ENCODE measurements around the gene AACS. TPM values are rescaled to one million over a fixed set of nuclear protein-coding genes. Genes with fewer than 3 reads are reported as not detected.
A peak's percentile ranks its signal among the peaks of the same experiment; 100 is the strongest.
"Not testable (repeated sequence)": the region's sequence is repeated elsewhere in the genome, so short reads cannot be mapped to it uniquely, and the experiment has no call there.

Gene AACS
- total RNA-seq, 1 experiment from 2014 or later: 18.1 TPM

DNA sequence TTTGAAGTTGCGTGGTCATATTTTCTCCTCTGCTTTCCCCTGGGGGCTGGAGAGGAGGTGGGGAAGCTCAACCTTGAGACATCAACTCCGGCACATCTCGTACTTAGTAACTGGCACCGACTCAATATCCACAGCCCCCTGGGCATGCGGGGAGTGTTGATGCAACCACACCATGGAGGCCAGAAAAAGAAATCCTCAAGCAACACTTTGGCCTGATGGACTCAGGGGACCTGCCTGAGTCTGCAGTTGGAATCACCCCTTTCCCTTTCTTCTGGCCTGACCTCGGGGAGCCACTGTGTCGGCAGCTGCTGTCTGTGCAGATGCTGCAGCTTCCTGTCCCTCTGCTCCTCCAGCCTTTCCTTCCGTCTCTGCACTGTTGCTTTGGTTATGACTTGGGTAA lies 11.4 kb upstream of the AACS start:
- no peak for DNase-seq (ENCODE audit: extremely low read depth, low read depth)

- no peak for DNase-seq (ENCODE audit: extremely low read depth, low read depth)
These were observed 9.6 kb upstream of the AACS start for GRCh38 chr12:125055591-125055990.

DNA sequence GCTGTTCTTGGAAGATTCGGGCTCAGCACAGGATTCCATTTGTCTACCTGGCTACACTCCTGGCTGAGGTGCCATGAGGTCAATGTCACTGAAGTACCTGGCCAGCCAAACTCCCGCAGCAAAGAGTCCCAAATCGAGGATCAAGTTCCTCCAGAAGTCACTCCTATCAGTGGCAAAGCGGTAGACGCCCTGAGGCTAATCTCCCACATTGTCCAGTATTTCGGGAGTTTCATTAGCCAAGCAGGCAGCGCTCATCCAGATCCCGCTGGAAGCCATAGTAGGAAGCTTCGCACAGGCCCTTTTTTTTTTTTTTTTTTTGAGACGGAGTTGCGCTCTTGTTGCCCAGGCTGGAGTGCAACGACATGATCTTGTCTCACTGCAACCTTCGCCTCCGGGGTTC lies 8.9 kb upstream of the AACS start:
- no peak for DNase-seq (ENCODE audit: extremely low read depth, low read depth)

DNA sequence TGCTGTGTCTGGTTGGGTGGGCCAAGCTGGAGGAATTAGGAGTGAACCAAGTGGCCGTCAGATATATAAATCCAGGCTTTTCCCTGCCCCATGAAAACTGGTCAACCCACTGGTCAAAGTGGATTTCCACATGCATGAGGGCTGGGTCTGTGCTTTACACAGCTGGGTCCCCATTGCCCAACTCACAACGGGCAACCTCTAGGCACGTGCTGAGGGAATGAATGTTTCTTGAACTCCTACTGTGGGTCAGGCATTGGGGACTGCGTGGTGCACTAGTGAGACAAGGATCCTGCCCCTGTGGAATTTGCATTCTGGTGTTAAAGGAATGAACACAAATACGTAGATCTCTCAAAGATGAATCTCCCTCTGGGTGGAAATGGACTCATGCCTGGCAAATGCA lies 7.5 kb upstream of the AACS start:
- no peak for DNase-seq (ENCODE audit: extremely low read depth, low read depth)

DNA sequence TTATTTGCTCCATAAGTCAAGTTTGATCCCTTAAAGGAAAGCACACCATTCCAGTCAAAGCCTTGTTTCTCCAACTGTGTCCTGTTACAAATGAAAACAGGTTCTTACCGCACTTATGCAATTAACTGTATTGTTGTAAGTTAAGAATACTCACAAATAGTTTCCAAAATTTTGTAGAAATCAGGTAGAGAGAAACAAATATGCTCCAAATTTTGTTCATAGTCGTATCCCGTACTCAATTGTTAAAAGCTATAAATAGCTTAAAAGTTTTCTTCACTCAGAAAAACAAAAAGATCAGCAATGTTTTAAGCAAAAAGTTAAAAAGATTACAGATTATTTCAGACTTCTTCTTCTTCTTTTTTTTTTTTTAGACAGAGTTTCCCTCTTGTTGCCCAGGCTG lies 4.0 kb upstream of the AACS start:
- no peak for DNase-seq (ENCODE audit: extremely low read depth, low read depth)

DNA sequence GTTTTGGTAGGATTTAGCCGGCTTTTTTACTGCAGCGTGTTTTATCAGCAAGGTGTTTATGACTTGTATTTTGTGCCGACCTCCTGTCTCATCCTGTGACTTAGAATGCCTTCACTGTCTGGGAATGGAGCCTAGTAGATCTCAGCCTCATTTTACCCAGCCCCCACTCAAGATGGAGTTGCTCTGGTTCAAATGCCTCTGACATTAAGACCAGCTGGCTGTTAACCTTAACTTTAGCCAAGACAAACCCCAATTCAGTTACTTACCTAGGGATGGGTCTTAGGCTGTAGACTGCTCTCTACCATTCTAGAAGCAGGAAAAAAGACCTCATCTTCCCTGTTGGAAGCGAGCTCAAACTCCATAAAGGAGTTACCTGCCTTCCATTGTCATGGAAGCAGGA lies 1.7 kb upstream of the AACS start:
- not testable (repeated sequence) for DNase-seq (ENCODE audit: extremely low read depth, low read depth)

DNA sequence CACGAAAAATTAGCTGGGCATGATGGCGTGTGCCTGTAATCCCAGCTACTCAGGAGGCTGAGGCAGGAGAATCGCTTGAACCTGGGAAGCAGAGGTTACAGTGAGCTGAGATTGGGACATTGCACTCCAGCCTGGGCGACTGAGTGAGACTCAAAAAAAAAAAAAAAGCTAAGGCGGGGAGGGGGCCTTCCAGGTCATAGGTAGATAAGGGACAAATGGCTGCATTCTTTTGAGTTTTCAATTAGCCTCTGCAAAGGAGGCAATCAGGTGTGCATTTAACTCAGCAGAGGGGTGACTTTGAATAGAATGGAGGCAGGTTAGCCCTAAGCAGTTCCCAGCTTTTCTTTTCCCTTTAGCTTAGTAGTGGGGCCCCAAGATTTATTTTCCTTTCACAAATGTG lies 743 bp upstream of the AACS start:
- DNase-seq (ENCODE audit: extremely low read depth, low read depth): no peak

DNA sequence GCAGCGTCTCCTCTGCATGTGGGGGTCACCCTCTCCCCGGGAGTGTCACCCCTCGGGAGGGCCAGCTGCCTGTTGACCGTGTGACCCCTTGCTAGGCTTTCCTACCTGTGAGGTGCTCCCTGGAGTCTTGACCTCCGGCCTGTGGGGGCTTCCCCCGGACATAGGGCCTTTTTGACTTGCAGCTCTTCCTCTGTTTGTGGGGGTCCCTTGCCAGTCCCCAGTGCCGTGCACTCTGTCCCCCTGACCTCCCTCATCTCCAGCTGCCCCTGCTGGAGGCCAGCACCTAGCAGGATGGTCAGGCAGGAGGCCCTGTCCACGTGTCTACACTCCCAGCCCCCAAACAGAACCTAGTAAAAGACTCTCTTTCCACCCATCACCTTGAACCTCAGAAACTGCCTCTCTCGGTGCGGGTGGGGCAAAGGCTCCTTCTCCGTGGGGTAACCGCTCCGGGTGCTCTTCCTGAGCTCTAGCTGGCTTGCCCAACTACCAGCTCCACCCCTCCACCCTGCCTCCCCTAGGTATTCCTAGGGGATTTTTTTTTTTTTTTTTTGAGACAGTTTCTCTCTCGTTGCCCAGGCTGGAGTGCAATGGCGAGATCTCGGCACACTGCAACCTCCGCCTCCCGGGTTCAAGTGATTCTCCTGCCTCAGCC lies 810 bp downstream of the AACS start:
- no peak for DNase-seq (ENCODE audit: extremely low read depth, low read depth)

- DNase-seq (ENCODE audit: extremely low read depth, low read depth): no peak
These were observed 3.2 kb downstream of the AACS start for GRCh38 chr12:125068391-125068790.

DNA sequence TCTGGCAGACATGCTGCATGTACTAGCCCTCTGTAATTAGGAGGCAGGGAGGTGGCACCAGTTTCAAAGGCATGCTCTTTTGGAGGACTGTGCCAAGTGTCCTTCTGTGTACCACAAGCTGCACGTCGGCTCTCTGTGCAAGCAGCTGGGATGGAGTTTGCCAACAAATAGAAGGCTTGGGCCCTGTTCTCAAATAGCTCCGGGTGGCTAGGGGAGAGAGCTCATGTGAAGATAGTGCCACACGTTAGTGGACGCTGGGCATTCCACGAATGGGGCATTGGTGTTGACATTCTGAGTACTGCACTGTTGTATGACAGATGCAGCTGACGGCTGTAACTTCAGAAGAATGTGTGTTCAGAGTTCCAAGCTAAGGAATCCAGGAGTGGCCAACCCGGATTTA lies 4.4 kb downstream of the AACS start:
- no peak for DNase-seq (ENCODE audit: extremely low read depth, low read depth)

GRCh38 chr12:125070112-125070511 lies 4.9 kb downstream of the AACS start:
- no peak for DNase-seq (ENCODE audit: extremely low read depth, low read depth)

- no peak for DNase-seq (ENCODE audit: extremely low read depth, low read depth)
These were observed 5.6 kb downstream of the AACS start for GRCh38 chr12:125070661-125071390.

DNA sequence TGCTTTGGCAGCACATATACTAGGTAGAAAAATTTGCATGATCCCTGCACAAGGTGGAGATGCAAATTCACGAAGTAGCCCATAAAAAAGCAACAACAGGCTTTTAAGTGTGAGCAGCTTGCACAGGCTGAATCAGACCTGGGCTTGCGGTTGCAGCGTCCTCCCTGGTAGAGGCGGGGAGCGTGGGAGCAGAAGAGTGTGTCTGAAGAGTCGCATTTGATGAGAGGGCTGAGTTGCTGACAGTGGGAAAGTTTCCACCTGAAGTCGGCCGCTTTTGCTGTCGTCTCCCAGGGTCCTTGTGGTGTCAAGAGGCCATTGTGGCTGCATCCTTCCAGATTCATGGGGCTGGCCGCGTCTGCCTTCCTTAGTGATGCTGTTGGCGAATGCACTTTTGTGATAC lies 6.2 kb downstream of the AACS start:
- DNase-seq (ENCODE audit: extremely low read depth, low read depth): no peak

GRCh38 chr12:125072496-125072895 lies 7.3 kb downstream of the AACS start:
- DNase-seq (ENCODE audit: extremely low read depth, low read depth): no peak

GRCh38 chr12:125074294-125074693 lies 9.1 kb downstream of the AACS start:
- DNase-seq (ENCODE audit: extremely low read depth, low read depth): not testable (repeated sequence)

DNA sequence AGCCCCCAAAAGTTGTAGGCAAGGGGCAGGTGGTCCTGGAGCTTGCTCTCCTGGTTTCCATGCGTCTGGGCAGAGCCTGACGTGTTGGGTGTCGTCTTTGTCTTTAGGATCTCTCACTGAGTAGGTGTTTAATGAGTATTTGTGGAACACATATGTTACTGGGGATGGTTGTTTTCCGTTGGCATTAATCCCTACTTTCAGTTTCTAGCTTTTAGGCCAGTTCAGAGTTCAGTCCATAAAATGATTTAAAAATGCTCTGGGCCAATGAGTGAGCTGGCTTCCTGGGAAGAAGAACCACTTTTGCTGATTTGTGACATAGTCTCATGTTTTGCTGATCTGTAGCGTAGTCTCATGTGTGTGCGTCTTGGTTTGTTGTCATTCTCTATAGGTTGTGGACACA lies 10.9 kb downstream of the AACS start:
- no peak for DNase-seq (ENCODE audit: extremely low read depth, low read depth)

GRCh38 chr12:125079084-125079483 lies 13.8 kb downstream of the AACS start:
- DNase-seq (ENCODE audit: extremely low read depth, low read depth): no peak

GRCh38 chr12:125079648-125080645 lies 14.7 kb downstream of the AACS start:
- peak; percentile 50 for DNase-seq (ENCODE audit: extremely low read depth, low read depth)

GRCh38 chr12:125081427-125081826 lies 16.2 kb downstream of the AACS start:
- DNase-seq (ENCODE audit: extremely low read depth, low read depth): no peak

GRCh38 chr12:125083072-125083471 lies 17.8 kb downstream of the AACS start:
- no peak for DNase-seq (ENCODE audit: extremely low read depth, low read depth)

- DNase-seq (ENCODE audit: extremely low read depth, low read depth): not testable (repeated sequence)
These were observed 23.0 kb downstream of the AACS start for GRCh38 chr12:125088199-125088598.

All from NCI-H460 (cell line).